NCI-H1105 (cell line): ENCODE measurements around the gene RNF222.
"Not testable (repeated sequence)": the region's sequence is repeated elsewhere in the genome, so short reads cannot be mapped to it uniquely, and the experiment has no call there.

Experiments used
- DNase-seq: peaks from one replicate; lab custom pipeline; 2025; lab: John Stamatoyannopoulos, UW

RNF222 gene

GRCh38 chr17:8380049-8380448 is 17.6 kb downstream of the RNF222 start:
- no peak for DNase-seq

- DNase-seq: not testable (repeated sequence)
These were observed 19.5 kb downstream of the RNF222 start for GRCh38 chr17:8378117-8378516.

GRCh38 chr17:8377422-8377821 is 20.2 kb downstream of the RNF222 start:
- no peak for DNase-seq

- DNase-seq: peak; percentile 97
These were observed 21.2 kb downstream of the RNF222 start, which contains the start of gene KRABD2 for GRCh38 chr17:8376271-8377067. KRABD2 (minus strand) TSS chr17:8376704.

GRCh38 chr17:8375738-8376259 is 21.8 kb downstream of the RNF222 start:
- peak; percentile 58 for DNase-seq

- DNase-seq: not testable (repeated sequence)
These were observed 23.8 kb downstream of the RNF222 start for GRCh38 chr17:8373856-8374255.

GRCh38 chr17:8372422-8372821 is 25.2 kb downstream of the RNF222 start:
- no peak for DNase-seq

GRCh38 chr17:8371786-8372185 is 25.8 kb downstream of the RNF222 start:
- no peak for DNase-seq

GRCh38 chr17:8369944-8370343 is 27.7 kb downstream of the RNF222 start:
- no peak for DNase-seq

GRCh38 chr17:8368193-8368592 is 29.4 kb downstream of the RNF222 start:
- DNase-seq: no peak

- DNase-seq: no peak
These were observed 31.4 kb downstream of the RNF222 start for GRCh38 chr17:8366231-8366630.

- DNase-seq: no peak
These were observed 32.5 kb downstream of the RNF222 start for GRCh38 chr17:8365143-8365542.

- no peak for DNase-seq
These were observed 34.8 kb downstream of the RNF222 start for GRCh38 chr17:8362651-8363332.

- no peak for DNase-seq
These were observed 36.9 kb downstream of the RNF222 start for GRCh38 chr17:8360751-8361150.

- DNase-seq: no peak
These were observed 37.4 kb downstream of the RNF222 start for GRCh38 chr17:8360260-8360659.

GRCh38 chr17:8359769-8360168 is 37.9 kb downstream of the RNF222 start:
- no peak for DNase-seq

- DNase-seq: no peak
These were observed 39.7 kb downstream of the RNF222 start for GRCh38 chr17:8357910-8358309.

- no peak for DNase-seq
These were observed 43.4 kb downstream of the RNF222 start for GRCh38 chr17:8354236-8354635.

GRCh38 chr17:8353736-8354135 is 43.9 kb downstream of the RNF222 start:
- no peak for DNase-seq

- no peak for DNase-seq
These were observed 47.3 kb downstream of the RNF222 start for GRCh38 chr17:8350339-8350738.

GRCh38 chr17:8347001-8347400 is 50.6 kb downstream of the RNF222 start:
- DNase-seq: not testable (repeated sequence)

- no peak for DNase-seq
These were observed 51.5 kb downstream of the RNF222 start for GRCh38 chr17:8345951-8346665.
